Stimulated activated CD4-positive, alpha-beta T cell treated with anti-CD3 and anti-CD28 coated beads, Interleukin-1b, Interleukin-23, amount 100 ng/mL, for 4 hours (primary cell): ENCODE results near the gene CT45A10.
"Not testable (repeated sequence)": the region's sequence is repeated elsewhere in the genome, so short reads cannot be mapped to it uniquely, and the experiment has no call there.

Experiments
- DNase-seq, 2 donors: peaks; one replicate each; pipeline ENCODE4 v3.0.0-alpha.2; 2020; ENCODE audit warnings: low read depth in 2 of 2

CT45A10 gene

GRCh38 chrX:135893294-135893817, at the start of gene CT45A10, which contains the start of gene SAGE1:
TSS of gene CT45A10 (minus strand) at chrX:135893444. CDS start at chrX:135885344, 8,100 bp downstream.
TSS of gene SAGE1 (plus strand) at chrX:135893716. CDS start at chrX:135896243, 2,527 bp downstream.
- no peak for DNase-seq

- peak; percentile 13 to 25 for DNase-seq
Observed at GRCh38 chrX:135931644-135932487, 38.6 kb upstream of the CT45A10 start.

- no peak for DNase-seq
Observed at GRCh38 chrX:135927897-135928296, 34.7 kb upstream of the CT45A10 start.

- no peak for DNase-seq
Observed at GRCh38 chrX:135923353-135923752, 30.1 kb upstream of the CT45A10 start.

- DNase-seq = not testable (repeated sequence)
Observed at GRCh38 chrX:135920516-135920915, 27.3 kb upstream of the CT45A10 start.

- no peak for DNase-seq
Observed at GRCh38 chrX:135914404-135914803, 21.2 kb upstream of the CT45A10 start.

- no peak for DNase-seq
Observed at GRCh38 chrX:135910251-135910650, 17.0 kb upstream of the CT45A10 start.

GRCh38 chrX:135892781-135893180, 463 bp downstream of the CT45A10 start:
- no peak for DNase-seq

GRCh38 chrX:135890087-135890585, 3.1 kb downstream of the CT45A10 start:
- no peak for DNase-seq

GRCh38 chrX:135888976-135889375, 4.3 kb downstream of the CT45A10 start:
- DNase-seq = not testable (repeated sequence)

GRCh38 chrX:135888230-135888629, 5.0 kb downstream of the CT45A10 start:
- not testable (repeated sequence) for DNase-seq

GRCh38 chrX:135882741-135883140, 10.5 kb downstream of the CT45A10 start:
- not testable (repeated sequence) for DNase-seq

GRCh38 chrX:135871712-135872111, 21.5 kb downstream of the CT45A10 start, which contains the start of gene CT45A9:
TSS of gene CT45A9 (minus strand) at chrX:135871812. CDS start at chrX:135868061, 3,751 bp downstream.
- not testable (repeated sequence) for DNase-seq

- DNase-seq = not testable (repeated sequence)
Observed at GRCh38 chrX:135854438-135854837, 38.8 kb downstream of the CT45A10 start, which contains the start of gene CT45A8. TSS of gene CT45A8 (minus strand) at chrX:135854538. CDS start at chrX:135850783, 3,755 bp downstream.

- DNase-seq = not testable (repeated sequence)
Observed at GRCh38 chrX:135837180-135837579, 56.1 kb downstream of the CT45A10 start, which contains the start of gene CT45A7. TSS of gene CT45A7 (minus strand) at chrX:135837280. CDS start at chrX:135833533, 3,747 bp downstream.
